ENCODE results near the gene CHADL. TPM values are rescaled to one million over a fixed set of nuclear protein-coding genes. Genes with fewer than 3 reads are reported as not detected.

The CHADL gene
- total and polyA plus RNA-seq, 11 donors: 3.9 to 31.2 (median 10.7) TPM

GRCh38 chr22:41237707-41238569 lies 2.8 kb downstream of the CHADL start:
- DNase-seq: peak; percentile 74 to 89 (median 80)
- intact Hi-C loops (cut with DNase I): loop anchor here in 4 of 10 donors (5.0 kb wide), 2 partner anchors 41 to 316 kb away; no protein-coding TSS in a partner anchor
- no peaks in the 10 kb centered on the region for H3K36me3 ChIP-seq
- H3K9me3 ChIP-seq: no peaks in the 10 kb centered on the region
- 4 to 17% (median 14%) methylated on average over 39 to 97 of the region's 97 CpGs for WGBS, 4 donors
- ATAC-seq: peak; percentile 10 to 77 (median 66)
- peak; percentile 29 to 80 (median 56) for TF ChIP-seq CTCF (IDR thresholded peaks at IDR 0.05)
- no peak for TF ChIP-seq POLR2A (IDR thresholded peaks at IDR 0.05)
- H3K4me3 ChIP-seq: peak overlapping the region in 11 of 12 donors; percentile 0 to 62 (median 53)
- H3K27me3 ChIP-seq: no peaks in the 10 kb centered on the region
- H3K27ac ChIP-seq: peak overlapping the region in 11 of 12 donors; percentile 10 to 73 (median 58)
- peaks cover 0 to 42% (median 17%) of the 10 kb centered on the region in 12 donors for H3K4me1 ChIP-seq

GRCh38 chr22:41237036-41237706 lies 3.6 kb downstream of the CHADL start:
- peak overlapping the region in 11 of 12 donors; percentile 10 to 73 (median 58) for H3K27ac ChIP-seq
- DNase-seq: no peak
- peak overlapping the region in 11 of 12 donors; percentile 0 to 62 (median 53) for H3K4me3 ChIP-seq
- TF ChIP-seq POLR2A (IDR thresholded peaks at IDR 0.05) (no peak), CTCF (IDR thresholded peaks at IDR 0.05) (no peak)
- peaks cover 0 to 49% (median 20%) of the 10 kb centered on the region in 12 donors for H3K4me1 ChIP-seq
- H3K27me3 ChIP-seq: no peaks in the 10 kb centered on the region
- WGBS, 4 donors: 55 to 80% (median 61%) methylated on average over 14 to 33 of the region's 33 CpGs
- ATAC-seq: no peak
- intact Hi-C loops (cut with DNase I): loop anchor here in 4 of 10 donors (5.0 kb wide), 2 partner anchors 40 to 315 kb away; no protein-coding TSS in a partner anchor
- H3K36me3 ChIP-seq: no peaks in the 10 kb centered on the region
- no peaks in the 10 kb centered on the region for H3K9me3 ChIP-seq

- Histone ChIP-seq H3K4me1 (peaks cover 0 to 70% (median 39%) of the 10 kb centered on the region in 12 donors), H3K36me3 (peaks cover 0 to 7% (median 0%) of the 10 kb centered on the region in 9 donors), H3K27me3 (no peaks in the 10 kb centered on the region), H3K9me3 (no peaks in the 10 kb centered on the region), H3K4me3 (no peak overlapping the region), H3K27ac (peak overlapping the region in 4 of 12 donors; percentile 24 to 57 (median 26))
- intact Hi-C loops (cut with DNase I): loop anchor here in 6 of 10 donors (5.0 kb wide), 2 partner anchors 38 to 313 kb away; no protein-coding TSS in a partner anchor
- no peak for TF ChIP-seq POLR2A (IDR thresholded peaks at IDR 0.05)
- no peak for TF ChIP-seq CTCF (IDR thresholded peaks at IDR 0.05)
- no peak for DNase-seq
- ATAC-seq: peak in 1 of 4 donors; percentile 6
- WGBS, 4 donors: 68 to 84% (median 74%) methylated on average over 16 to 19 of the region's 19 CpGs
These were observed 5.7 kb downstream of the CHADL start for GRCh38 chr22:41234815-41235695.
